ENCODE measurements around the gene ARTN. TPM values are rescaled to one million over a fixed set of nuclear protein-coding genes. Genes with fewer than 3 reads are reported as not detected.

The ARTN gene
- total and polyA plus RNA-seq, 9 of the 15 experiments (the other 6 are each of a cell fraction or from before 2014, with no cell fraction given): 0.06 to 0.38 TPM; not detected in 7

GRCh38 chr1:43975249-43975961, 41.8 kb downstream of the ARTN start (continued):
- peak; percentile 8; the same call in 1 of the 2 replicates for TF ChIP-seq ZNF740 (CRISPR knock-in tag; IDR thresholded peaks at IDR 0.05)
- no peak; a peak in 1 of 4 replicates for TF ChIP-seq ZNF740 (tag; IDR thresholded peaks at IDR 0.05)
- TF ChIP-seq TARDBP (IDR thresholded peaks at IDR 0.05): no peak
- TF ChIP-seq ARID1B (IDR thresholded peaks at IDR 0.05): 0 out of 2 replicates have a peak, but pooled peaks have one; percentile 49
- peak; percentile 6; the same call in 1 of the 2 replicates for TF ChIP-seq AFF4 (CRISPR knock-in tag; IDR thresholded peaks at IDR 0.05)
- no peak for TF ChIP-seq PRDM10 (IDR thresholded peaks at IDR 0.05; ENCODE audit: partially characterized antibody)
- TF ChIP-seq MTF1 (CRISPR knock-in tag; IDR thresholded peaks at IDR 0.05; ENCODE audit: borderline replicate concordance): no peak
- TF ChIP-seq UBTF (IDR thresholded peaks at IDR 0.05; ENCODE audit: borderline replicate concordance in 1 of 2, low read depth in 2 of 2, low read length in 2 of 2): 0 out of 4 replicates have a peak, but pooled peaks of 1 of the 2 experiments have one; percentile 60
- no peak for TF ChIP-seq RBM39 (optimal IDR thresholded peaks at IDR 0.05; ENCODE audit: low read depth, low read length)
- peak; percentile 69 to 88; a peak in 3 of 4 replicates for TF ChIP-seq FOXK2 (conservative IDR thresholded peaks at IDR 0.05 in 1 of 2, IDR thresholded peaks at IDR 0.05 in 1 of 2; ENCODE audit: low read depth in 2 of 2)
- TF ChIP-seq GTF3C2 (IDR thresholded peaks at IDR 0.05; ENCODE audit: borderline replicate concordance, extremely low read depth, insufficient read length): no peak

Measured in K562 (cell line).